ENCODE measurements around the gene NPAS2.

NPAS2 gene

DNA sequence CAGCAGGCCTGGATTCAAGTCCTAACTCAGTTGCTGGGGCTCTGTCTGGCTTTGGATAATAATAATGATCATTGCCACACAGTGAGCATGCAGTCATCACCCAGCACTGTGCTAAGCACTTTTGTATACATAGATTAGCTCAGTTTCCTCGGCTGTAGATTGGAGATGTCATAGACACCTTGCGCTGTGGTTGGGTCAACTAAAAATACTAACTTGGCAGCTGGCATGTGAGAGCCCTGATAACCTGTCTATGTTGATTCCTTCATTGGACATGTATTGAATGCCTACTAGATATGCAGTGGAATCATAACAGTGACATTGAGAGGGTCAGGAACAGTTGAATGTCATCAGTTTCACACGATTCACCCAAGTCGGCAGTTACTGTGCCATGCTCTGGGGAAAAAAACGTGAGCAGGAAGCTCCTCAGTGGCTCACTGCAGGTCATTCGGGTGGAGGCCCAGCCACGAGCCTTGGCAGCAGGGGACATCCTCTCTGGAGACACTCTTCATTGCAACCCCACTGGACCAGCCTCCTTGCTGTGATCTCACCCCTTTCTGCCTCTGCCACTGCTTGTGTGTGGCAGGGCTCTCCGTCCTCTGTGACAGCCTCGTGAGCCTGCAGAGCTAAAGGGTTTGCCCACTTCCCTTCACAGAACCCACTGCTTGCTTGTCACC, 85.3 kb downstream of the NPAS2 start:
- no peak for DNase-seq (ENCODE audit: low spot score)

- DNase-seq (ENCODE audit: low spot score), result no peak
These were observed 86.2 kb downstream of the NPAS2 start for GRCh38 chr2:100906131-100906530.

DNA sequence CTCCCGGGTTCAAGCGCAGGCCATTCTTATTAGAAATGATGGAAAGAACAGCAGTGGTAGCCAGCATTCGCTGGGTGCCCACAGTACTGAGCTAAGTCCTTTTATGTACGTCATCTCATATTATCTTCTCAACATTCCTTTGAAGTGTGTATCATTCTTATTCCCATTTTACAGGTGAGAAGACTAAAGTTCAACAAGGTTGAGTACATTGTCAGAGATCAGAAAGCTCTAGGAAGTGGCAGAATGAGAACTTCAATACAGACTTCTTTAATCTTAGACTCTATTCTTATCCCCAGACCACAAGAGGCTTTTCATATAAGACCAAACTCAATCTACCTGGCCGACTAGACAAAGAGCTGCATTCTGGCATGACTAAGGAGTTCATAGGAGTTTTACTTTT, 86.7 kb downstream of the NPAS2 start:
- DNase-seq (ENCODE audit: low spot score), result no peak

- DNase-seq (ENCODE audit: low spot score), result no peak
These were observed 87.9 kb downstream of the NPAS2 start for GRCh38 chr2:100907832-100908231.

GRCh38 chr2:100909534-100910081, 89.7 kb downstream of the NPAS2 start:
- no peak for DNase-seq (ENCODE audit: low spot score)

DNA sequence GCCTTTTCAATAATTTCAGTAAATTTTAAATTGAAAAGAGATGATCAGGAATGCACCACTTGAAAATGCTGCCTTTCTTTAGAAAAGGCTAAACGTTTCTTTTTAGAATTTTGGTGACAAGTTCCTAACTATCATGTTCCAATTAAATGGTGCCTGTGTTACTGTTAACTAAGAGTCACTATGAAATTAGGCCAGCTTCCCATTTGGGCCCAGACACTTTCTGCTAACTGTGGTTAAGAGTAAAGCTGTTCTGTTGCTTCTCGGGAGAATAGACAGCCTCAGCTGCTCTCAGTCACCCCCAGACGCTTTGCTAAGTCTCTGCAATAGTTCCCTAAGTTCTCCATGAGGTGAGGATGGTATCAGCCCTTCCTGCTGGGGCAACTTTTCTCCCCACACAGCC, 90.2 kb downstream of the NPAS2 start:
- no peak for DNase-seq (ENCODE audit: low spot score)

DNA sequence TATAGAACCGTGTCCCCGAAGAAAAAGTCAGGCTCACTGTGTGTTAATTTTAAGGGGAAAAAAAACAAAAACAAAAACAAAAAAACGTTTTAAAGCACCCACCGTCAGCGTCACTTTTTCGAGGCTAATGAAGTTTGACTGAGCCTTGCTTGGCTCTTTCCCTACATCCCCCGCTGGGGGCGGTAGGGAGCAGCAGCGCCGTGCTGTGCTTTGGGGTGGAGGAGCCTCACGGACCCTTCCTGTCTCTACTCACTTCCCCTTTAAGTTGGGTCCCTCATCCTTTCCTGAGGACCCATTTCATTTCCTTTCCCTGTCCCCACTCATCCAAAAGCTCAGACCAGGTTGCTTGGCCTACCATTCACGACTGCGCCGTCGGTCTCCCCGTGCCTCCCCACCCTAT, 99.4 kb downstream of the NPAS2 start:
- DNase-seq (ENCODE audit: low spot score), result no peak

- no peak for DNase-seq (ENCODE audit: low spot score)
These were observed 101.8 kb downstream of the NPAS2 start for GRCh38 chr2:100921685-100922161.

GRCh38 chr2:100923461-100924060, 103.6 kb downstream of the NPAS2 start:
- DNase-seq (ENCODE audit: low spot score), result no peak

DNA sequence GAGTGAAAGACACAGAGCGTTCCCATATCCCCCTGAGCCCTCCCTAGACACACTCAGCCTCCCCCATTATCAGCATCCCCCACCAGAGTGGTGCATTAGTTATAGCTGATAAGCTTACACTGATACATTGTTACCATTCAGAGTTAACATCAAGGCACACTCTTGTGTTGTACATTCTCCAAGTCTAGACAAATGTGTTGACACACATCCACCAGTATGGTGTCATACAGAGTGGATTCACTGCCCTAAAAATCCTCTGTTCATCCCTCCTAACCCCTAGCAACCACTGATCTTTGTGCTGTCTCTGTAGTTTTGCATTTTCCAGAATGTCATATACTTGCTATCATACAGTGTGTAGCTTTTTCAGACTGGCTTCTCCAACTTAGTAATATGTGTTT, 104.2 kb downstream of the NPAS2 start:
- no peak for DNase-seq (ENCODE audit: low spot score)

GRCh38 chr2:100924520-100925451, 104.8 kb downstream of the NPAS2 start:
- DNase-seq (ENCODE audit: low spot score), result peak; percentile 48

DNA sequence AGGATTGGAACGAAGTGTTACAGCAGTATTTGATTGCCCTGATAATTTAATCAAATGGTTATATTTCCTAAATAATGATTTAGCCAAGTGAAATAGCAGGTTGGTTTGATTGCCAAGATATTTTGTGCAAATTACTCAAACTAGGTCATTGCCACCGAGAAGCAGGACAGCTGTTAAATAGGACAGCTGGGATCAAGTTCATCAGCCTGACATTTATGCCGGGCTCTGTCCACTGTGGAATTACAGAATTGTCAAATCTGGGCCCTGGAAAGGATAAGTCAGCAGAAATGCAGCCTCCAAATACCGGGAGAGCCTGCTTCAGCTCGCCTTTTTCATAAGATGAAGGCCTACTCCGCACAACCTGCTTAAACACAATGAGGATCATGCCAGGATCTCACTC, 108.3 kb downstream of the NPAS2 start:
- DNase-seq (ENCODE audit: low spot score), result no peak

GRCh38 chr2:100929147-100929546, 109.2 kb downstream of the NPAS2 start:
- no peak for DNase-seq (ENCODE audit: low spot score)

DNA sequence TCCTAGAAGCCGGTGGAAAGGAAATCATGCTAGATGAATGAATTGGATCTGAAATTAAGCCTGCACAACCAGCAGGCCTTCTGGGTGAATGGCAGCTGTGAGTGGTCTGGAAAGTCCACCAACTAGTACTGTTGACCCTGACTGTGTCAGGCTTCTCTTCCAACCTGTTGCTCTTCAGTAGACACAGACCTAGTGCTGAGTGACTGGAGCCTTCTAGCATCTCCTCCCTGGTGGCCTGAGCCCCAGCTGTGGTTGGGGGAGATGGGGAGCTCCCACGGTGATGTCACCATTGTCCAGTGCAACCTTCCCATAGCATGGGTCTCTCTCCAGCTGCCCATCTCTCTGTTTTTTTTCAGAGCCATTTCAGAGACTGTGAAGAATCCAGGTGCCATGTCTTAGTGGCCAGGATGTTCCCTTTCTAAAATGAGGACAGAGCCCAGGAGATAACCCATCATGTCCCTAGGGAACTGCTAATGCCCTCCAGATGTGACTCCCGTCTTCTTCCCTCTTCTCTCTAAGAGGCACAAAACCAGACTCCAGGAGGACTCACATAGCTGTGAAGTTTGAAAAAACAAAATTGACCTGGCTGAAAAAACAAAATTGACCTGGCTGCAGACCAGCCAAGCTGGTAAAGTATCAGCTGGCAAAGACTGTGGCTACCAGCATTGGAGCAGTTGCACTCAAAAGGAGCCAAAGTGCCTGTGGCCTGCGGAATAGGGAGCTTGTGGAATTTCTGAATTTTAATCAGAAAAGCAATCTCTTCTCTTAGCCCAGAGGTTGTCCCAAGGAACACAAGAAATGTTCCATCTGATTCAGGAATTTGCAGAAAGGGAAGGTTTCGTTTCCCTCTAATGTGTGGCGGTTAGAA, 114.8 kb downstream of the NPAS2 start:
- DNase-seq (ENCODE audit: low spot score), result no peak

GRCh38 chr2:100935372-100935752, 115.4 kb downstream of the NPAS2 start:
- no peak for DNase-seq (ENCODE audit: low spot score)

DNA sequence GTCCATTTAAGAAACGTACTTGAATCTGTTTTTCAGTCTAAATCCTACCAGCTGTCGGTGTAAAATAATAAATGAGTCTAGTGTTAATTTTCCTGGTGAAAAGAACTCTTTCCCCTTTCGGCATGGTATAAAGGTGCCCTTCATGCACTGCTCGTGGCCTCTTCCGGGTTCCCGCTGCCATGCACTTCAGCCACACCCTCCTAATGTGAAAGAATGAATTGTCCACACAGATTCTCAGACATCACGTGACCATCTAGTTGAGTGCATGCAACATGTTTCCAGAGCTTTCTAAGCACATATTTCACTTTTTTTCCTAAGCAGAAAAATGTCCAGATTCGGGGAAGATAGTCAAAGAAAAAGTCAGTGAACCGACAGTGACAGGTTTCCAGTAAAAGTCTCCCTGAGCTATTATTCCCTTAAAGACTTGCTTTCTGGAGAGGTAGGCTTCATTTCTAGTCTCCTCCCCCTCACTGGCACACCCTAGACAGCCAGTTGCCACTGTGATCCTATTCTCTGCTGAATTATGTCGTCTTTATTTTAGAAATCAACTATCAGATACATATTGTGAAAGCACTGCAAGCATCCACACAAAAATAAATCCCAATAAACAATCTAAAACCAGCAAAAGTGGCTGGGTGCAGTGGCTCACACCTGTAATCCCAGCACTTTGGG, 116.3 kb downstream of the NPAS2 start:
- DNase-seq (ENCODE audit: low spot score), result no peak

DNA sequence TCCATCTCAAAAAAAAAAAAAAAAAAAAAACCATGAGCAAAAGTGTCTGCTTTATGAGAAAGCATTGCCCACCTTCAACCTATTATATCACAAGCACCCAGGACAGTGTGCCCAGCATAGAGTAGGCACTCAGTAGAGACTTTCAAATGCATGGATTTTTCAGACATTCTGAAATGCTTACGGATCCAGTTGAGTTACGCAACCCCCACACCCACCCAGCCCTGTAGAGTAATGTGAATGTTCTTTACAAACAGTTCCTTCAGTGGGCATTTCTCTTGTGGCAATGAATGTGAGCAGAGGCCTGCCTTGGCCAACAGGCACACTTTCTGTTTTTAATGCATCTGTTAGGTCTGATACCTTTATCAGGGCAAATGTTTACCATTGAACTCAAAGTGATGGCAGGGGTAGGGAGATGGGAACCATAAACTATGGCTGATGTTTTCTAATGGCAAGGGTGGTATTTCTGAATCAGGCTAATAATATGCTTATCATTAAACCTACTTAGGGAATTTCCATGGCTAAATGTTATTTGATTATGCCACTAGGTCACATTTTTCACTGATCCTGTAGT, 117.1 kb downstream of the NPAS2 start:
- no peak for DNase-seq (ENCODE audit: low spot score)

DNA sequence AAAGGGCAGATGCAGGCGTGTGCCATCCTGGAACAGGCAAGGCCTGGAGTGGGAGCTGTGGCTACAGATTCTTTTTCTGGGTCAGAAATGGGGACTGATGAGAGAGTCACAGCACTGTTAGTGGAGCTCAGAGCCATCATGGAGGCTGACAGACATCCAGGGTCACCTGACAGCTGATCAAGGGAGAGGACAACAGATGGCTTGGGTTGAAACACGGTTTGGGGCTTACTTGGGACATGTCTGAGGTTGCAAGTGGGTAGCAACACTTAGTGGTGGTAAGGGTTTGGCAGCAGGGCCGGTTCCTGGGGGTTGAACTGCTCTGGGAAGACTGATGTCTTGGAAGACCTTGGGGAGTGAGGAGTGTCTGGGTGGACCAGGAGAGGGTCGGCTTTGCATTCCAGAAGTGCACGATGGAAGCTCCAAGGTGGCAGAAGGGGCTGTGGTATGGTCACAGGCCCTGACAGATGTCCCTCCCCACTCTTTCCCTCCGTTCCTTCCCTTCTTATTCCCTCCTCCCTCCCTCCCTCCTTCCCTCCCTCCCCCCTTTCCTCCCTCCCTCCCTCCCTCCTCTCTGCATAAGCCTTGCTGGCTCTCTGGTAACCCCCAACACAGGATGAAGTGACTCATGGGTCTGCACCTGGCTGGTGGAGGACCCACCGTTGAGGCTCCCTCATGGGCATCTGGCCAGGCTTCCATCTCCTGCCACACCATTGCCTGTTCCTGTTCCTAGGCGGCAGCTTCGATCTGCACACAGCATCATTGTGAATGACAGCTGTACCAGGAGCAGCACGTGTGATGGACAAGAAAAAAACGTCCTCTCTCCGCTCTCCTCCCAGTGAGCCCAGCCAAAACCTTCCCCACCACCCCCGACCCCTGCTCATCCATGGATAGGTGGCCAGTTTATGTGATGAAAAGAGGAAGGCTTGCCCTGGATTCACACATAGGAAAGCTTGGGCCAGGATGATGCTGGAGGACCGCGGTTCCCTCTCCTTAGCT, 118.4 kb downstream of the NPAS2 start:
- no peak for DNase-seq (ENCODE audit: low spot score)

GRCh38 chr2:100939445-100939844, 119.5 kb downstream of the NPAS2 start:
- no peak for DNase-seq (ENCODE audit: low spot score)

All from CD4-positive, alpha-beta T cell treated with Interleukin-6 at 100 ng/mL for 8 hours (primary cell).